Effector CD8-positive, alpha-beta T cell (primary cell): ENCODE results near the gene STK33.

Experiments
- DNase-seq: peaks from one replicate; lab custom pipeline; 2025; lab: John Stamatoyannopoulos, UW
- total RNA-seq, 4 experiments: gene quantifications; one replicate each; lab custom pipeline; 2026; lab: John Stamatoyannopoulos, UW

STK33 gene
- total RNA-seq, result 1.5 to 4.2 (median 1.9) reads per million in 4 experiments

- DNase-seq, result no peak
Observed at GRCh38 chr11:8593935-8594909, at the start of gene STK33. TSS of gene STK33 (minus strand) at chr11:8594228. CDS start at chr11:8474905, 119,323 bp downstream.

DNA sequence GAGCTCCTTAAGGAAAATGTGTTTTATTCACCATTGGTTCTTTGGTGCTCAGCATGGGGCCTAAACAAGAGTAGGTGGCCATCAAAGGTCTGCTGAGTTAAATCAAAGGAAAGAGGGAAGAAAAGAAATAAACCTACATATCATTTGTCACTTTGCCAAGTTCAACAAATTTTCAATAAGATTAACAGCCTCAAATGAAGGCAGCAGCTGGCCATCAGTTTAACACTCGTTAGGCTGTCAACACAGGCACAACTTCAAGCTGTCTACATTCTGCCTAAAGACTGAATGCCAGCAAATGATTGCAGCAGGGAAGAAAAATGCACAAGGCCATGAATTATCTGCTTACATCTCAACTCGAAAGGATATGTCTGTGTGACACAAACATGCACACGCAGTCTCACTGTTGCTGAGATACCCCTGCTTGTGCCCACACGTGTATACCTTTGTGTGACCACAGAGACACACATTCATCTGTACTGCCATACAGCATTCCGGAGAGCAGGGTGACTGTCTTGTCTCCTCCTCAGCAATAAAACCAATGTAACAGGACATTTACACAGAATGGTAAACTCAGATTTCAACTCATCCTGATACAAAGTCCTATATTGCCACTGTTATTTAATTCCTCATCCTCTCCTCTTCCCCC lies 48.3 kb upstream of the STK33 start:
- DNase-seq, result no peak

- DNase-seq, result no peak
Observed at GRCh38 chr11:8641332-8641731, 47.3 kb upstream of the STK33 start.

- no peak for DNase-seq
Observed at GRCh38 chr11:8640267-8640906, 46.4 kb upstream of the STK33 start.

- DNase-seq, result no peak
Observed at GRCh38 chr11:8639655-8640054, 45.6 kb upstream of the STK33 start.

GRCh38 chr11:8638300-8638699 lies 44.3 kb upstream of the STK33 start:
- no peak for DNase-seq

GRCh38 chr11:8636127-8636526 lies 42.1 kb upstream of the STK33 start:
- no peak for DNase-seq

DNA sequence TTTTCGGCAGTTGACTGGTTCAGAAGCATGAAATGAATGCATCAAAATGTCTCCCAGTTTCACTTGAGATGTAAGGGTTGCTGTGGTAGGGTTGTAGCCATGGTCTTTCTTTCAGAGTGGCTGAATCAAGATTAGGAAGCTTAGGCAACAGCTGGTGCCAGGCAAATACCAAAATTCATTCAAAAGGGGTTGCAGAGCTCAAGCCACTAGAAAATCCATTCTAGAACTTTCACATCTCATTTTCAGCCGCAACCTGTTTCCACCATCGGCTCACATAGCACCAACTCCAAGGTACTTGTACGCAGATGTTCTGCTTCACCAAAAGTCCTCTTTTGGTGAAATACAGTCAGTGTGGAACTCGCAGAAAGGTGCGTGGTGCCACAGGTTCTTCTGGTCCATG lies 40.5 kb upstream of the STK33 start:
- no peak for DNase-seq

- no peak for DNase-seq
Observed at GRCh38 chr11:8631395-8632118, 37.5 kb upstream of the STK33 start.

- no peak for DNase-seq
Observed at GRCh38 chr11:8624698-8625097, 30.7 kb upstream of the STK33 start.

- DNase-seq, result no peak
Observed at GRCh38 chr11:8621147-8621546, 27.1 kb upstream of the STK33 start.

DNA sequence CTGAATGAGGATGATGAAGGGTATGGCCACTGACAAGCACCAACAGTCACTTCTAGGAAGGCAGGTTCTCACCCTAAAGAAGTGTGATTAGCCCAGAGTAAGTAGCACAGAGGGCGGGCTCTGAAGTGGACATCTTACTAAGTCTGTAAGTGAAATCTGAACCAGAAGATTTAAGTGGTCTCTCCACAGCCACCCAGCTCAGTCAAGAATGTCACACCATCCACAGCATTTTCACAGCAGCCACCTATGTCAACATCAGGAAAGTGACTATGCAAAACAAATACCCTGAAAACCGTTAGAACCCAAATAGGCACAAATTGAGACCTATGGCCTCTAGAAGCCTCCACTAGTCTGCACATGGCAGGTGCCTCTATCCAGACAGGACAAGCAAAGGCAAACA lies 23.0 kb upstream of the STK33 start:
- no peak for DNase-seq

GRCh38 chr11:8615291-8616032 lies 21.4 kb upstream of the STK33 start:
- no peak for DNase-seq

DNA sequence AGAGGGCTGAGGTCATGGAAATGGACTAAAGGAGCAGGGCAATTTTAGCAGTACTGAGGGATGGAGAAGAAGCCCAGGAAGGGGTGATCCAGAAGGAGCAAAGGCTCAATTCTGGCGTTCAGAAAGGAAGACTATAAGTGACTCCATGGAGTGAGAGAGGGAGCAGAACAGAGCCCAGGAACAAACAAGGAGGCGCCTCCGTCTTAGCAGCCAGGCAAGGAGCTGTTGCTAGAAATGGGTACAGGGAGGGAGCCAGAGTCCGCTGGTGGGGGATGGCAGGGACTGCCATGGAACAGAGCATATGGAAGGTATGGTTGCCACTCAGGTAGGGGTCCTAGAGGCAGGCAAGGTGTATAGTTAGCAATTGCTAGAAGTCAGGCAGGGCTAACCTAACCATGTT lies 20.5 kb upstream of the STK33 start:
- DNase-seq, result no peak

DNA sequence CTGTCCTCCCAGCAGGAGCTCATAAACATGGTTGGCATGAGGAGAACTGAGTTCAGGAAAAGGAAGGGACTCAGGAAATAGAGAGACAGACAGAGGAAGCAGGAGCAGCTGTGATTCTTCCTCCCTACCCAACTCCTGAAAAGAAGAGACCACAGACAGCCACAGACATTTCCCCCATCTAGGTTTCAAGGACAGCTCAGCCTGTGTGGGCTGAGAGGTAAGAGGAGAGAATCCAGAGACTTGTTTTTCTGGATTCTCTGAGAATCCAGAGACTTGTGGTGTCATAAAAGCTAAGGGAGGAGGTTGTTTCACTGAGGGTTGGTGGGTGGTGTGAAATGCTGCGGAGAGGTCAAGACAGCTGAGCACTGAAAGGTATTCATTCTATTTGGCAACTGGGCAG lies 19.0 kb upstream of the STK33 start:
- DNase-seq, result no peak

DNA sequence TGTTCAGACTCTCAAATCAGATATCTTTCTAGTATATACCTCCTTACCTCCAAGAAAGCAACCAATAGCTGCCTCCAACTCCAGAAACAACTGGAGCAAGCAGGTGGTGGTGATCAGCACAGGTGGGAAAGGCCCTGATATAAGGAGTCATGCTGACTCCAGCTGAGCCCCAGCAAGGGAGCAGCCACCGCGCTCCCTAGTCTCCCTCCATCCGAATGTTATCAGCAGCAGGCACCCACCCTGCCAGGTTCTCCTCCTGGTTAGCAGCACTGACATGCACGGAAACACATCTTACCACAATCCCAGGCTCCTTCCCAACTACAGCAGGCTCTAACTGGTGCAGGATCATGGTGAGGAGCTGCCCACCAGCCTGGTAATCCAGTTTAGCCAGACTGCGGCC lies 18.5 kb upstream of the STK33 start:
- DNase-seq, result no peak

GRCh38 chr11:8610532-8611116 lies 16.6 kb upstream of the STK33 start:
- no peak for DNase-seq

GRCh38 chr11:8608652-8609051 lies 14.6 kb upstream of the STK33 start:
- no peak for DNase-seq

- no peak for DNase-seq
Observed at GRCh38 chr11:8605971-8606563, 12.0 kb upstream of the STK33 start.

DNA sequence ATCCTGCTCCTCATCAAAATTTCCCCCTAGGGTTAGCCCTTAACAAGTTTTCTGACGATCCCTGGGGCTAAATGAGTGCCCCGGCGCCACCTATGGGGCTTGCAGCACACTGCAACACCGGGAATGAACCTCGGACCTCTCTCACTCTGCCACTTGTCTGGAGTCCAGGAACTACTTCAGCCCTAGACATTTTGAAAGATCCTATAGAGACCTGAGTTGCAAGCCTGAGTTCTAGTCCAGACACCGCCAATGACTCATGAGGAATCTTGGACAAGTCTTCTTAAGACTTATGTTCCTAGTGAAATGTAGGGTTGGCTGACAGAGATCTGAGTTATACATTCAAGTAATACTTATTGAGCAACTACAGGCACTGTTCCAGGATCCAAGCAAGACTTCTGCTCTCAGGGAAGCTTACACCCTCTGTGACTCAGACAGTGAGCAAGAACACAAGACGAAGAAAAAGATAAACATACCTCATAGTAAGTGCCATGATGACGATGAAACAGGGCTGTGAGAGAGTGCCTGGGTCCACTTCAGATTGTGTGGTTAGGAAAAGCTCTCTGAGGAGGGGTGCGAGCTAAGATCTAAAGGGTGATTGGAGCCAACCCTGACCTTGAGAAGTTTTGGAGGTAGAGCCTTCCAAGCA lies 10.2 kb upstream of the STK33 start:
- DNase-seq, result no peak
